ENCODE results near the gene C17orf67.

- TF ChIP-seq CTCF (IDR thresholded peaks at IDR 0.05; ENCODE audit: low read depth, low read length, poor library complexity, severe bottlenecking) (no peak), EZH2phosphoT487 (IDR thresholded peaks at IDR 0.05; ENCODE audit: borderline replicate concordance, low read length) (no peak)
Measured at GRCh38 chr17:56804454-56804853, 29.3 kb downstream of the C17orf67 start.

Data from DOHH2 (cell line).